GM19438 (cell line): Measurements from ENCODE around the gene LCTL.

Source experiments
- ATAC-seq: cut with Tn5 transposase; IDR thresholded peaks from one replicate; pipeline ENCODE4 v1.9.1; 2021; ENCODE audit warnings: low read depth; ENCODE audit not compliant: unreplicated experiment

LCTL gene

DNA sequence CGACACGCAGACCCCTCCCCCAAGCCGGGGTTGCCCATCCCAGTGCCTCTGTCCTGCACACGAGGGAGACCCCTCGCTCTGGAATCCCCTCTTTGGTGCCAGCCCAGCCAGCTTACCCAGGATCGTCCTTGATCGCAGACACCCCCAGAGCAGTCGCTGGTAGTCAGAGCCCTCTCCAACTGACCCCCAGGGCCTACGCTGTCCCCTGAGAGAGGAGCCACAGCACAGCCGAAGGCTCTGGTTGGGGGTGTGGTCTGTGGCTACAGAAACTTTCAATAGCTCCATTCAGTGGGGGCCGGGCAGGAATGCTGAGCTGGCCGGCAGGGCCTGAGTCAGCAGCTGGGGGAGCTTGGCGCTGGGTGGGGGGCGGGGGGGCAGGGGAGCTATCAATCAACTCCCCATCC is at the start of gene LCTL:
LCTL (minus strand) TSS at position 258 of the 404 bp plus-strand sequence. CDS start 633 bp downstream, outside the sequence.
- ATAC-seq: no peak

GRCh38 chr15:66614951-66615760 is 49.4 kb upstream of the LCTL start:
- ATAC-seq: no peak

- ATAC-seq: no peak
Measured at GRCh38 chr15:66614456-66614855, 48.7 kb upstream of the LCTL start.

- ATAC-seq: no peak
Measured at GRCh38 chr15:66613743-66614142, 47.9 kb upstream of the LCTL start.

DNA sequence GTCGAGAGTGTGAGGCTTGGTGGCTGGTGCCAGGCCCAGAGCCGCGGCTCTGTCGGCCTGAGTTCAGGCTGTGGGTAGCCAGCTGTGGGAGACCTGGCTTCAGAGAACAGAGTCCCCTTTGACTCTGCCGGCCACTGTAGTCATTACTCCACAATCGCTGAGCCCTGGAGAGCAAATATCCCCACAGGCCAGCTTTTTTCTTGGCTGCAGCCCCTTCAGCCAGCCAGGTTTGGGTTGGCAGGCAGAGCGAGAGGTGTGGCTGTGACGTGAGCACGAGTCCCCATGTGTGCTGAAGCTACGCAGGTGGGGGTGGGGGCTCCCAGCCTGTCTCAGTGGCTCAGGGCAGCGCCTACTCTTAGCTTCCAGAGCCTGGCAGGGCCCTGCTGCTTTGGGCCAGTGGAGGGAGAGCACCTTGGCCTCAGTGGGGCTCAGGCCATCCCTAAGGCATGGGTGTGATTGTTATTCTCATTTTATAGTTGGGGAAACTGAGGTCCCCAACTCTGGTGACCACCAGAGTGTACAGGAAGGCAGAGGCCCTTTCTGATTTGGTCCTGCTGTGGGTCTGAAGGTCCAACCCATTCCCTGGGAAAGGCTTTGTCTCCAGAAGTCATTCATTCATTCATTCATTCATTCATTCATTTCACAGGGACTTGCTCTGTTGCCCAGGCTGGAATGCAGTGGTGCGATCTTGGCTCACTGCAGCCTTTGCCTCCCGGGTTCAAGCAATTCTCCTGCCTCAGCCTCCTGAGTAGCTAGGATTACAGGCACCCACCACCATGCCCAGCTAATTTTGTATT is 45.7 kb upstream of the LCTL start:
- no peak for ATAC-seq

GRCh38 chr15:66609876-66610275 is 44.1 kb upstream of the LCTL start:
- ATAC-seq: no peak

GRCh38 chr15:66608881-66609280 is 43.1 kb upstream of the LCTL start:
- ATAC-seq: no peak

DNA sequence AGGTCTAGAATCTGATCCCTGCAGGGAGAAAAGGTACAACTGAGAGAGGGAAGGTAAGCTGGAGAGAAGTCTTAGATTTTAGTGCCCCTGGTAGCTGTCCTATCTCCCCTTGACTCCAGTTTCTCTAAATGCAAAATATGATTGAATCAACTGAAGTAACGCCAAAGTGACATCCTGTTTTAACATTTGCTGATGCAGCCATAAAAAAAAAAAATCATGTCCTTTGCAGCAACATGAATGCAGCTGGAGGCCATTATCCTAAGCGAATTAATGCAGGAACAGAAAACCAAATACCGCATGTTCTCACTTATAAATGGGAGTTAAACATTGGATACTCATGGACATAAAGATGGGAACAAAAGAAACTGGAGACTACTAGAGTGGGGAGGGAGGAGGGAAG is 42.4 kb upstream of the LCTL start:
- ATAC-seq: no peak

GRCh38 chr15:66603301-66604179 is 37.7 kb upstream of the LCTL start:
- ATAC-seq: no peak

- no peak for ATAC-seq
Measured at GRCh38 chr15:66601521-66601920, 35.7 kb upstream of the LCTL start.

DNA sequence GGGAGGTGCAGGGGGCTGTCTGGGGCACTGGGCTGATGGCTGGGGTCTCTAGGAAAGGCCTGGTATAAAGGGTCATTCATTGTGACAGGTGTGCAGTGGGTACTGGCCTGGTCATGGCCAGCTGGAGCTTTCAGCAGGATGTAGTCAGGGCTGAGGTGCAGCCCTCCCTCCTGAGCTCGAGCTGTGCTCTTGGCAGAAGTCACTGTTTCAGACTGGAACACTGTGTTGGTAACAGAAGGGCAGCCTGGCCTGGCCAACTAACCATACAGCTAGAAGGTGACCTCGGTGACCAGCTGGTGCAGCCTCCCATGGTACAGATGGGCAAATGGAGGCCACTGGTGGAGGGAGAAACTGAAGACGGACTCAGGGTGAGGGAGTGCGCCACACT is 34.4 kb upstream of the LCTL start:
- ATAC-seq: no peak

DNA sequence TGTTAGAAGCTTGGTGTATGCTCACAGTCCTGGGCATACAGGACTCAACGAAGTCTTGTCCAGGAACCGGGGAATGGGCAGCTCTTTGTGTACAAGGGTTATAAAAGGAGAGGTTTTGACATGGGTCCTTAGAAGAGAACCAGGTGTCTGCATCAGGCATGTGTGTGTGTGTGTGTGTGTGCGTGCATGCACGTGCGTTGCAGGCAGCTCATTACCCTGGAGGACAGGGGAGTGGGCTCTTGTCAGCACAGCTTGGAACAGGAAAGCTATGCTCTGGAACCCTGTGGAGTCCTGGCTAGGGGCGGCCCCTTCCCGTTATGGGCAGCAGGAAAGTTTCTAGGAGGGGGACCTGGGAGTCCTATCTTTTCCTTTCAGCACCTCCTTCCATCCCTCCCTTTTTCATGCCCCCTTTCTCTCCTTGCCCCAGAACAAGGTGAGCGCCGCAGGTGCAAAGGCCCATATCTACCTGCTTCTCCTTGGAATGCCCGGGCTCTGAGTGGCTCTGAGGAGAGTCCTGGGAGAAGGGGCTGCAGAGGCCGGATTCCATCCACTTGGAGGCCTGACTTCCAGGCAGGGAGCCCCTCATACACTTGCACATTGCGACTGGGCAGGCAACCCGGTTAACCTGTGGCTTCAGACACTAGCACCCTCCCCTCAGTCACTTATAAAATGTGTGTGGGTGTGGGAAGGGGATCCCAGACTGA is 33.9 kb upstream of the LCTL start:
- no peak for ATAC-seq

DNA sequence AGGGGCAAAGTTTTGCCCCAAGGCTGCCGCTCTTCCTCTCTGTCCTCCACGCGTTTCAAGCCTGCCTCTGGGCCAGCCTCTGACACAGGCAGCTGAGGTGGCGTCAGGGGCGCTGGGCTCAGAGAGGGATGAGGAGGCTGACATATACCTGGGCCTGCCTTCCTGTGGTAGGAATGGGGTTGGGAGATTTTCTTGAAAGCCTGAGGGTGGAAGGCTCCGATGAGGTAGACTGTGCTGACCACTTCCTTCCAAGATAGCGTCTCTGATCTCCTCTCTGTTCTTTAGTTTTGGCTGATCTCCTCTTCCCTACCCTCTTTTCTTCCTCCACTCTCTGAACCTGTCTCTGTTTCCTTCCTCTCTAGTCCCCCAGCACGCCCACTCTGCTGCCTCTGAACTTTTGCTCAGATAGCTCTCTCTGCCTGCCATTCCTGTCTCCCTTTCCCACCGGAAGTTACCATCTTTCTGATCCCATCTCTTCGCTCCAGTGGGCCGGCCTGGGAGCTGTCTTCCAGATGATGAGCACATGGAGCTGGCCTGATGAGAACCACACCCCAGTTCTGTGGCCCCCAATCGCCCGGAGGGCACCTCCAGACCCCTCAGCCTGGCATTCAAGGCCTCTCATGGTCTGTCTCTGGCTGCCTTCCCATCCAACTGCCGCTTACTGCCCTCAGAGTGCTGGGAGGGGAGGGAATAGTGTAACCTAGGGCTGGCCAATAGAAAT is 32.5 kb upstream of the LCTL start:
- no peak for ATAC-seq

GRCh38 chr15:66595931-66596545 is 30.2 kb upstream of the LCTL start:
- no peak for ATAC-seq

- ATAC-seq: no peak
Measured at GRCh38 chr15:66595332-66595731, 29.5 kb upstream of the LCTL start.

DNA sequence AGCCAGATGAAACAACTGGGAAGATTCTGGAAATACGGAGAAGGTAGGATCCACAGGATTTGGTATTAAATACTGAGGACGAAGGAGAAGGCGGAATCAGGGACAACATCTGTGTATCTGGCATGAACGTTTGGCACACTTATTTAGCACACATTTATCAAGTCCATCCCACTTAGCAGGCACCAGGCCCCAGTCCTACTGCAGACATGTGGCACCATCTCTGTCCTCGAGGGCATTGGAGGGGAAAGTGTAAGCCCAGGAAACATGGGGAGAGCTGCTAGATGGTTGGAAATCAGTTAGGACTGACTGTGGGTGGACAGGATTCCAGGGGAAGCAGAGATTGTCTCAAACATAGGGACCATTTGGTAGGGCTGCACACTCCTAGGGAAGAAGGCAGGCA is 29.0 kb upstream of the LCTL start:
- ATAC-seq: no peak

- ATAC-seq: no peak
Measured at GRCh38 chr15:66594344-66594743, 28.5 kb upstream of the LCTL start.

GRCh38 chr15:66593219-66593780 is 27.5 kb upstream of the LCTL start:
- no peak for ATAC-seq
